H1 (cell line): ENCODE data around the gene CACNA2D3. TPM values are rescaled to one million over a fixed set of nuclear protein-coding genes. Genes with fewer than 3 reads are reported as not detected.

Experiments used
- CTCF ChIA-PET: fragments of 300-600 bp; sonication (Branson Sonifier 250); formaldehyde crosslinking; loops from one replicate; lab custom pipeline; 2021; ENCODE audit not compliant: partially characterized antibody; lab: Charles Lee
- POLR2A ChIA-PET: fragments of 300-600 bp; sonication (Branson Sonifier 250); formaldehyde crosslinking; loops from one replicate; lab custom pipeline; 2021; ENCODE audit warnings: inconsistent platforms; ENCODE audit not compliant: partially characterized antibody; lab: Charles Lee
- DNase-seq, 2 experiments: peaks; one replicate each; pipeline versions ENCODE4 v3.0.0 to v3.0.0-alpha.2; 2010 to 2022; ENCODE audit warnings: low spot score in 2 of 2, low read depth in 1 of 2, mixed read lengths in 1 of 2
- FAIRE-seq: peaks from 2 replicates; lab custom pipeline; 2011; peaks lifted over from hg19 to GRCh38; lab: Jason Lieb, UNC
- H2AFZ ChIP-seq: 2 replicates; pipeline ENCODE4 v1.8.1; 2012; ENCODE audit warnings: low read length, inconsistent platforms
- H2AK5ac ChIP-seq: 2 replicates; pipeline ENCODE4 v1.6.1; 2013; ENCODE audit warnings: low read depth, low read length
- H2BK120ac ChIP-seq: replicated peaks from 2 replicates; pipeline ENCODE3; 2013; ENCODE audit warnings: low read depth, low read length, inconsistent platforms
- H2BK12ac ChIP-seq: 2 replicates; pipeline ENCODE4 v1.6.1; 2013; ENCODE audit warnings: low read depth, low read length
- H2BK15ac ChIP-seq: 2 replicates; pipeline ENCODE4 v1.6.1; 2013; ENCODE audit warnings: low read length
- H2BK20ac ChIP-seq: 2 replicates; pipeline ENCODE4 v1.6.1; 2013; ENCODE audit warnings: low read length
- H2BK5ac ChIP-seq: 2 replicates; pipeline ENCODE4 v1.6.1; 2013; ENCODE audit warnings: low read depth, low read length
- H3K14ac ChIP-seq: 2 replicates; pipeline ENCODE4 v1.6.1; 2013; ENCODE audit warnings: inconsistent platforms; ENCODE audit not compliant: insufficient read length
- H3K18ac ChIP-seq: 2 replicates; pipeline ENCODE4 v1.6.1; 2013; ENCODE audit warnings: low read length; ENCODE audit errors: extremely low read depth
- H3K23ac ChIP-seq: 2 replicates; pipeline ENCODE4 v1.6.1; 2013; ENCODE audit warnings: inconsistent platforms; ENCODE audit not compliant: insufficient read length
- H3K23me2 ChIP-seq: 2 replicates; pipeline ENCODE4 v1.6.1; 2013; ENCODE audit warnings: low read depth, low read length
- H3K27ac ChIP-seq: 2 replicates; pipeline ENCODE4 v1.6.1; 2011; ENCODE audit warnings: low read depth, low read length, inconsistent platforms
- H3K27me3 ChIP-seq, 4 experiments: replicated peaks in 1 of 4; 1 replicate in 1 of 4; 2 replicates in 3 of 4; pipeline versions ENCODE4 v1.6.1 to v1.8.1; 2011 to 2013; ENCODE audit warnings: low read length in 3 of 4, mild to moderate bottlenecking in 3 of 4, inconsistent platforms in 2 of 4, mixed read lengths in 2 of 4, moderate library complexity in 1 of 4; ENCODE audit not compliant: control insufficient read depth in 3 of 4, insufficient read depth in 3 of 4; ENCODE audit errors: extremely low read depth in 1 of 4
- H3K36me3 ChIP-seq, 4 experiments: 2 replicates each; pipeline versions ENCODE4 v1.6.1 to v1.8.1; 2011 to 2013; ENCODE audit warnings: mild to moderate bottlenecking in 4 of 4, low read length in 3 of 4, moderate library complexity in 2 of 4, control low read depth in 1 of 4, inconsistent platforms in 1 of 4; ENCODE audit not compliant: insufficient read depth in 4 of 4, control insufficient read depth in 2 of 4
- H3K4ac ChIP-seq: replicated peaks from 2 replicates; pipeline ENCODE3; 2013; ENCODE audit warnings: low read length, low read depth, mixed read lengths, inconsistent platforms; ENCODE audit not compliant: insufficient read length
- H3K4me1 ChIP-seq, 4 experiments: replicated peaks in 1 of 4; 1 replicate in 1 of 4; 2 replicates in 3 of 4; pipeline versions ENCODE4 v1.6.1 to v1.8.1; 2011 to 2013; ENCODE audit warnings: low read length in 3 of 4, inconsistent platforms in 2 of 4, mixed read lengths in 1 of 4; ENCODE audit not compliant: insufficient read depth in 4 of 4, control insufficient read depth in 3 of 4
- H3K4me2 ChIP-seq, 2 experiments: 2 replicates each; pipeline versions ENCODE4 v1.6.1 to v1.8.1; 2011 to 2013; ENCODE audit warnings: low read depth in 2 of 2, low read length in 2 of 2, control low read depth in 1 of 2, inconsistent platforms in 1 of 2, mild to moderate bottlenecking in 1 of 2; ENCODE audit not compliant: insufficient read depth in 1 of 2
- H3K4me3 ChIP-seq, 4 experiments: fragments of 200-600, 300-600 bp in 1 of 4; sonication (generic), shearing (Covaris generic), sonication (Bioruptor Twin) in 1 of 4; 2 replicates each; pipeline versions ENCODE4 v1.5.1 to v1.8.1; 2011 to 2016; ENCODE audit warnings: low read length in 4 of 4, low read depth in 3 of 4, control low read depth in 2 of 4, inconsistent platforms in 2 of 4, mild to moderate bottlenecking in 2 of 4, mixed read lengths in 1 of 4, moderate library complexity in 1 of 4; ENCODE audit not compliant: insufficient read depth in 2 of 4; ENCODE audit errors: extremely low read depth in 1 of 4
- H3K56ac ChIP-seq: replicated peaks from 2 replicates; pipeline ENCODE3; 2013; ENCODE audit warnings: low read depth, mild to moderate bottlenecking, mixed read lengths, low read length, inconsistent platforms; ENCODE audit not compliant: insufficient read length
- H3K79me1 ChIP-seq: 2 replicates; pipeline ENCODE4 v1.6.1; 2013; ENCODE audit warnings: low read depth, low read length, control low read depth
- H3K79me2 ChIP-seq, 2 experiments: 2 replicates each; pipeline versions ENCODE4 v1.6.1 to v1.8.1; 2012 to 2013; ENCODE audit warnings: low read length in 2 of 2, mild to moderate bottlenecking in 2 of 2, inconsistent platforms in 1 of 2; ENCODE audit not compliant: insufficient read depth in 2 of 2, control insufficient read depth in 1 of 2
- H3K9ac ChIP-seq, 4 experiments: replicated peaks in 1 of 4; 1 replicate in 1 of 4; 2 replicates in 3 of 4; pipeline versions ENCODE4 v1.6.1 to v1.8.1; 2011 to 2013; ENCODE audit warnings: low read depth in 3 of 4, low read length in 3 of 4, control low read depth in 2 of 4, mild to moderate bottlenecking in 2 of 4, moderate library complexity in 2 of 4, inconsistent platforms in 1 of 4; ENCODE audit errors: extremely low read depth in 1 of 4
- H3K9me3 ChIP-seq, 2 experiments: 2 replicates each; pipeline versions ENCODE4 v1.6.1 to v1.8.1; 2012 to 2013; ENCODE audit warnings: mild to moderate bottlenecking in 2 of 2, moderate library complexity in 2 of 2, control low read depth in 1 of 2, inconsistent platforms in 1 of 2, low read depth in 1 of 2, low read length in 1 of 2, mixed read lengths in 1 of 2; ENCODE audit not compliant: insufficient read depth in 2 of 2
- H4K20me1 ChIP-seq, 2 experiments: replicated peaks in 1 of 2; 2 replicates each; pipeline versions ENCODE3 to v1.8.1; 2011 to 2013; ENCODE audit warnings: inconsistent platforms in 2 of 2, low read length in 2 of 2, mild to moderate bottlenecking in 1 of 2; ENCODE audit not compliant: insufficient read depth in 2 of 2, control insufficient read depth in 1 of 2
- H4K5ac ChIP-seq: 2 replicates; pipeline ENCODE4 v1.6.1; 2013; ENCODE audit warnings: low read length, low read depth, mixed read lengths, inconsistent platforms; ENCODE audit not compliant: insufficient read length
- H4K8ac ChIP-seq: 2 replicates; pipeline ENCODE4 v1.8.0; 2013; ENCODE audit warnings: mild to moderate bottlenecking, moderate library complexity, low read length, inconsistent platforms; ENCODE audit not compliant: insufficient read depth; ENCODE audit errors: extremely low read depth
- H4K91ac ChIP-seq: replicated peaks from 2 replicates; pipeline ENCODE3; 2013; ENCODE audit warnings: low read length, mixed read lengths, inconsistent platforms; ENCODE audit not compliant: insufficient read length
- KDM1A ChIP-seq: fragments of 200-600, 300-600 bp; sonication (generic); IDR thresholded peaks from 2 replicates; pipeline ENCODE4 v1.7.1; 2016; ENCODE audit warnings: mild to moderate bottlenecking, low read length, borderline replicate concordance
- WGBS, 2 experiments: shearing (Covaris generic) in 1 of 2; methylation state at CpG; one replicate each; pipeline versions ENCODE4 v1.1.6 to v1.1.7; 2013 to 2015; ENCODE audit warnings: low lambda C conversion rate in 2 of 2, mixed read lengths in 2 of 2, inconsistent platforms in 1 of 2, low coverage in 1 of 2, missing lambda C conversion rate in 1 of 2; ENCODE audit not compliant: insufficient replicate concordance in 2 of 2, insufficient coverage in 1 of 2, insufficient read length in 1 of 2; ENCODE audit errors: extremely low coverage in 1 of 2, missing lambda C conversion rate in 1 of 2; 5-methylcytosine and 5-hydroxymethylcytosine counted together
- polyA plus RNA-seq, 7 experiments: library from polyadenylated mRNA; depleted of rRNA in 3 of 7; stranded (reverse) in 5 of 7; unstranded in 2 of 7; fragments of >200 nt in 5 of 7; fragments of 200-250 nt in 2 of 7; gene quantifications; 1 replicate in 5 of 7; 2 replicates in 1 of 7; 4 replicates in 1 of 7; pipeline versions ENCODE4 v1.2.1 to v1.2.3, GENCODE V29; 2011 to 2013; ENCODE audit warnings: missing spikeins in 2 of 7, mixed read lengths in 2 of 7
- total RNA-seq: library from RNA; stranded (reverse); fragmentation: NEBNext Ultra II Directional; extraction: Animal tissue kit (Norgen Biotek cat#: 25700); gene quantifications from 2 replicates; pipeline ENCODE4 v1.2.1, GENCODE V29; 2021

Gene CACNA2D3
- total and polyA plus RNA-seq, 2 of the 8 experiments (the other 6 are each of a cell fraction or from before 2014, with no cell fraction given) = 1.5 to 1.8 TPM

GRCh38 chr3:54625805-54626787, 503.7 kb downstream of the CACNA2D3 start:
- Histone ChIP-seq H3K4me2 (no peak overlapping the region), H3K4me1 (no peaks in the 10 kb centered on the region; a peak in 1 of 7 replicates), H4K20me1 (peaks cover 0 to 2% of the 10 kb centered on the region in 2 experiments), H2BK120ac (no peak overlapping the region), H3K23ac (no peak overlapping the region), H3K56ac (no peak overlapping the region), H4K91ac (no peak overlapping the region), H3K79me2 (no peaks in the 10 kb centered on the region), H3K4me3 (no peak overlapping the region), H2AK5ac (no peak overlapping the region), H4K8ac (no peak overlapping the region), H3K18ac (no peak overlapping the region), H3K79me1 (no peaks in the 10 kb centered on the region), H3K14ac (no peak overlapping the region), H3K9me3 (peaks cover 0 to 3% of the 10 kb centered on the region in 2 experiments; a peak in 1 of 4 replicates), H3K27me3 (no peaks in the 10 kb centered on the region; a peak in 3 of 7 replicates), H2AFZ (no peak overlapping the region), H3K36me3 (peaks cover 0 to 2% (median under 1%) of the 10 kb centered on the region in 4 experiments; a peak in 1 of 8 replicates), H3K9ac (no peak overlapping the region), H3K27ac (no peak overlapping the region), H2BK15ac (no peak overlapping the region), H4K5ac (no peak overlapping the region), H2BK5ac (no peak overlapping the region), H2BK12ac (no peak overlapping the region), H3K23me2 (no peaks in the 10 kb centered on the region), H3K4ac (no peak overlapping the region), H2BK20ac (0 out of 2 replicates have a peak overlapping the region, but pooled peaks have one; percentile 34)
- DNase-seq (no peak), FAIRE-seq (no peak)
- ChIA-PET CTCF (no interaction called here), POLR2A (interaction anchor here (1.1 to 7.8 kb wide), 6 partner anchors 8 to 142 kb away, joined by 3 to 81 read pairs (median 4); no protein-coding TSS in a partner anchor)
- WGBS, 2 experiments = 94% methylated on average over 41 of the region's 43 CpGs; no CpG with 5 or more reads in 1 of the 2 experiments
- no peak for TF ChIP-seq KDM1A
